NT2/D1 (cell line): Measurements from ENCODE around the gene CCK.

Experiments
- SUZ12 ChIP-seq: IDR thresholded peaks from 2 replicates; pipeline ENCODE4 v1.6.1; 2011; ENCODE audit not compliant: insufficient read length, insufficient read depth; ENCODE audit errors: extremely low read depth
- YY1 ChIP-seq: IDR thresholded peaks from 2 replicates; pipeline ENCODE4 v1.6.1; 2011; ENCODE audit not compliant: insufficient read length, insufficient read depth
- ZNF274 ChIP-seq: IDR thresholded peaks from 2 replicates; pipeline ENCODE4 v1.6.1; 2011; ENCODE audit warnings: mild to moderate bottlenecking, low read depth, low read length

DNA sequence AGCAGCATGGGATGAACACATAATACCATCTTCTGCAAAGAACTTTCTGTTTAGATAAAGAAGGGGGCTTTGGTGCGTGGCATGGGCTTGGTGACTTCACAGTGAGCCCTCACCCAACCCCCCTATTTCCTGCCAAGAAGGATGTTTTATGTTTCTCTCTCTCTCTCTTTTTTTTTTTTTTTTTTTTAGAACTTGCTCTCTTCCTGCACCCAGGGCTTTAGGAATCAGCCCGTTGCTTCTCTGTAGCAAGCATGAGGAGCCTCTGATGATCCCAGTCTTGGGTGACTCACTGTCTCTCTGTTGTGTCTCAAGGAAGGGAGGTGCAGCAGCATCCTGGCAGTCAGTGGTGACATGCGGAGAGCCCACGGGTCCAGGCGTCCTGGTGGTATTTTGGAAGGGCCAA is 49.1 kb downstream of the CCK start:
- TF ChIP-seq ZNF274 (no peak), SUZ12 (no peak), YY1 (no peak)
